Body of pancreas (tissue), 4 donors: ENCODE data around the gene PKN1.

ENCODE experiments used
- CTCF ChIP-seq, 7 experiments: fragments of 450-650 bp in 4 of 7; fragments of 200-600 bp in 3 of 7; sonication (generic) in 3 of 7; IDR thresholded peaks; one replicate each; pipeline ENCODE4 v1.5.1; 2016 to 2019; ENCODE audit warnings: antibody characterized with exemption in 7 of 7
- POLR2A ChIP-seq, 3 donors: fragments of 450-650 bp; IDR thresholded peaks; one replicate each; pipeline ENCODE4 v1.6.1; 2016; ENCODE audit warnings: antibody characterized with exemption in 3 of 3, mild to moderate bottlenecking in 2 of 3

- no peak for TF ChIP-seq CTCF (IDR thresholded peaks at IDR 0.05)
- no peak for TF ChIP-seq POLR2A (IDR thresholded peaks at IDR 0.05)
These were observed 30.6 kb downstream of the PKN1 start for GRCh38 chr19:14463747-14464146.
